Left hindlimb (tissue), 1 donor: ENCODE results near the gene CLK2.
A peak's percentile ranks its signal among the peaks of the same experiment; 100 is the strongest.
"Not testable (repeated sequence)": the region's sequence is repeated elsewhere in the genome, so short reads cannot be mapped to it uniquely, and the experiment has no call there.

ENCODE experiments used
- DNase-seq: peaks from one replicate; pipeline ENCODE4 v3.0.0-alpha.2; 2018

CLK2 gene

DNA sequence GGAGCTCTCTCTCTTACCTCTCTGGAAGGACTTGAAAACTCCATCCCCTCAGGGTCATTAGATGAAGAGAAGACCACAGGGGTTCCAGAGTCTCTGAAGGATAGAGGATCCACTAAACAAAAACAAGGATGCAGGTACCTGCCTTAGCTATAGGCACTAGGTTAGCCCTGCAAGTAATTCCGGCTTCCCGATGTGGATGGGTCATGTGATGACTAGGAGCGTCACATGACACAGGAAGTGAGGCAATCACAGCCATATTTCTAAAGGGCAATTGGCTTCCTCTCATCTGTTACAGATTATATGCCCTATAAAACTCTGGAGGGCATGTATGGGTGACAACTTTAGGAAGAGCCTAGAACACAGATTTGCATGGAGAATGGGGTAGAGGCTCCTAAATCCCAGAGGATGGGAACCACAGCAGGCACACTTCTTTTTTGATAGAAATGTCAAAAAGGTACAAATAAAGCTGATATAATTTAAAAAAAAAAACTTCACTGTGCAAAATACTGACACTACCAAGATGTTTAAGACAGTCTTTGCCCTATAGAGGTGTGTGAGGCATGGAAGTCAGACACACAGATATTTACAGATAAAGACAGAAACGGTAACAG is 32.1 kb downstream of the CLK2 start:
- DNase-seq: peak; percentile 71

DNA sequence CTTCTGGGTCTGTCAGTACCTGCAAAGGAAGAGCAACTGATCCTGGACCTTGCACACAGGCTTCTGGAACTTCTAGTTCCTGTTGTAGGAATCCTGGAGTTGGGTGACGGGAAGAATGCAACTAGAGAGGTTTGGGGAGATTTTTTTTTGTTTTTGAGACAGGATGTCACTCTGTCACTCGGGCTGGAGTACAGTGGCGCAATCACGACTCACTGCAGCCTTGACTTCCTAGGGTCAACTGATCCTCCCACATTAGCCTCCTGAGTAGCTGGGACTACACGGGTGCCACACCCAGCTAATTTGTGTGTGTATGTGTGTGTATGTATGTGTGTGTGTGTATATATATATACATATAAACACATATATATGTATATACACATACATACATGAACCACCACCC is 36.9 kb downstream of the CLK2 start:
- no peak for DNase-seq

GRCh38 chr1:155235375-155235774 is 37.9 kb downstream of the CLK2 start:
- not testable (repeated sequence) for DNase-seq

- not testable (repeated sequence) for DNase-seq
These were observed 39.8 kb downstream of the CLK2 start for GRCh38 chr1:155233502-155233901.

DNA sequence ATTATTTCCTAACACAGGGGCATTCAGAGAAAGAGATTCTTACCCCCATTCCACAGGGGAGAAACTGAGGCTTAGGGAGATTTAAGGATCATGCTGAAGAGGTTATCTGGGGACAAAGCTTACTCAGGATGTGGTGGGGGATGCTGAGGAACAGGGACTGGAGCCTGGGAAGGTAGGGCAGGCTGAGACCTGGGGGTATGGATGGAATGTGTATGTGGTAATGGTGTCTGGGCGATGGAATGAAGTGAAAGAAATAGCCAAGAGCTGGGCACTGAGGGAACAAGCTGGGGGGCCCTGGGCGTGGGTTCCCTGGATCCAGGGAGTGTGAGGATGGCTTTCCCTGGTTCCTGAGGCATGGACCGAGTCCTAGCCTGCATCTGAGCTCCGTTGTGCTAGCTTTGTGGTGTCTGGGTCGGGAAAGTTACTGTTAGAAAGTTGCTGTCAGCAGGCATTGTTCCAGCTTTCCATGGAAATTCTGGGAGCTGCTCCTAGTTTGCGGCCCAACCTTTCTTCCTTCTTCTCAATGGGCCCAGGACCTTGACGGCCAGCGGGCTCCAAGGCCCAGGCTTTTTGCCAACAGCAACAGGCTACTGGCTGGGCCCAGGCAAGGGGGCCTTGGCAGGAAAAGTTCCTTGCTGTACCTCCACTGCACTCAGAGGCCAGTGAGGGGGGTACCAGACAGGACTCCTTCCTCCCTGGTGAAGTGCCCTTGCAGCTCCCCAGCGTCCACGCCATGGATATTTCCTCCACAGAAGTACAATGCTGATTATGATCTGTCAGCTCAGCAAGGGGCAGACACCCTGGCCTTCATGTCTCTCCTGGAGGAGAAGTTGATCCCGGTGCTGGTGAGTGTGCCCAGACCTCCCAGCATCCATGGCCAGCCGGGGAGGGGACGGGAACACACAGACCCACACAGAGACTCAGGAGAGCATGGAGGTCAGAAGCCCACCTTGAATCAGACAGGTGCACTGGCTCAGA is 41.0 kb downstream of the CLK2 start:
- DNase-seq: peak; percentile 91

- not testable (repeated sequence) for DNase-seq
These were observed 42.0 kb downstream of the CLK2 start for GRCh38 chr1:155231302-155231701.

DNA sequence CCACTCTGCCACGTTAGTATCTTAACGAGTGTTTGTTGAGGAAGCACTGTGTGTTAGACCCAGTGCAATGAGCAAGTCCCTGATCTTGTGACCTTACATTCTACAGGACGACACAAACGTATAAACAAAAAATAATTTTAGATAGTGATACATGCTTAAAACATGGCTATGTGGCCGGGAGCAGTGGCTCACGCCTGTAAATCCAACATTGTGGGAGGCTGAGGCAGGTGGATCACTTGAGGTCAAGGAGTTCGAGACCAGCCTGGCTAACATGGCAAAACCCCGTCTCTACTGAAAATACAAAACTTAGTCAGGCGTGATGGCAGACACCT is 45.2 kb downstream of the CLK2 start:
- no peak for DNase-seq

- peak; percentile 99 for DNase-seq
These were observed 45.8 kb downstream of the CLK2 start for GRCh38 chr1:155227261-155228095.

DNA sequence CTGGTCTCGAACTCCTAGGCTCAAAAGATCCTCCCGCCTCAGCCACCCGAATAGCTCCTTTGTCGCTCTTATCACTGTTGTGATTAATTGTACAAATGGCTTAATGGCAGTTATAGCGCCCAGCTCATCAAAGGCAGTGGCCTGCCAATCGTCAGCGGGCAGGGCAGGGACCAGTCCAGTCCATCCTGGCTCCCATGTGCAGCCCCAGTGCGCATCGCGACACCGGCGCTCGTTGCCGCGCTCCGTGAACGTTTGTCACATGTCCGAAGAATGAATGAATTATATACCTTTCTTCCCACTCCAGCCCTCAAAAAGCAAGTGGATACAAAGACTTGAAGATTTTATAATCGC is 46.4 kb downstream of the CLK2 start:
- peak; percentile 72 for DNase-seq

DNA sequence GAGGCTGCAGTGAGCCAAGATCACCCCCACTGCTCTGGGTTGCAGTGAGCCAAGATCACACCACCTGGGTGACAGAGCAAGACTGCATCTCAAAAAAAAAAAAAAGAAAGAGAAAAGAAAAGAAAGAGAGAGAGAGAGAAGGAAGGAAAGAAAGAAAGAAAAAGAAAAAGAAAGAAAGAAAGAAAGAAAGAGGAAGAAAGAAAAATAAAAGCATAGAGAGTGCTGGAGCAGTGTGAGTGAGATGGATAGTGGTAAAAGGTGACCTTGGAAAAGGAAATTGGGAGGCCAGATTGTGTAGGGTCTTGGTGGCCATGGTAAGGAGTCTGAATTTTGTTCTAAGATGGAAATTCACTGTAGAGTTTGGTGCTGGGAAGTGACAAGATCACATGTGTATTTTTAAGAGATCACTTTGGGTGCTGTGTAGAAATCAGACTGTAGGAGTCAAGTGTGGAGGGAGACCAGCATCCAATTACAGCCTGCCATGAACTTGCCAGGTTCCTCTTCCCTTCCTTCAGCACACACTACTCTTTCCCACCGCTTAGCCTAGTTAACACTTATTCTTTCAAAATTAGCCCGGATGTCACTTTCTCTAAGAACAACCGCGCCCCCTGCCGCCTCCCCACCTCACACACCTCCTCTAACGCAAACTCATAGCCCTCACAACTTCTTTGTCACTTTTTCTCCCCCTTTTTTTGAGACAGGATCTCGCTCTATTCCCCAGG is 47.0 kb downstream of the CLK2 start:
- peak; percentile 85 for DNase-seq

DNA sequence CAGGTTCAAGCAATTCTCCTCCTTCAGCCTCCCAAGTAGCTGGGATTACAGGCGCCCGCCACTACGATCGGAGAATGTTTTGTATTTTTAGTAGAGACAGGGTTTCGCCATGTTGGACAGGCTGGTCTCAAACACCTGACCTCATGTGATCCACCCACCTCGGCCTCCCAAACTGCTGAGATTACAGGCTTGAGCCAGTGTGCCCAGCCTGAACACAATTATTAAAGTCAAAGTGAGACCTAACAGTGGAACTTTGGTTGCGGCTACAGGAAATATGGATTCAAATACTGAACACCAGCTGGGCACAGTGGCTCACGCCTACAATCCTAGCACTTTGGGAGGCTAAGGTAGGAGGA is 47.9 kb downstream of the CLK2 start:
- DNase-seq: not testable (repeated sequence)

DNA sequence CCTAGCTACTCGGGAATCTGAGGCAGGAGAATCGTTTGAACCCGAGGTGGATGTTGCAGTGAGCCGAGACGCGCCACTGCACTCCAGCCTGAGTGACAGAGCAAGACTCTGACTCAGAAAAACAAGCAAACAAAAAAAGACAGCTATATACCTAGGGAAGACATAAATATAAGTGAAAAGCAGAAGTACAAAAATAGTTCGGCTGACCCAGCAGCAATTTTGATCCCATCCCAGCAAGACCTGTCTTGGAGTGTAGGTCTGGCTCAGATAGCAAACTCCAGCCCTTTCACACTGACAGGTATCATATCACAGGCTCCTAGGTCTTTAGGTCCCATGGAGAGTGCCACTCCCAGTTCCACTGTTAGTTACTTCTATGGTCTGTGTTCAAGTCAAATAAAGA is 50.3 kb downstream of the CLK2 start:
- DNase-seq: no peak

GRCh38 chr1:155220211-155220965 is 52.9 kb downstream of the CLK2 start:
- not testable (repeated sequence) for DNase-seq

DNA sequence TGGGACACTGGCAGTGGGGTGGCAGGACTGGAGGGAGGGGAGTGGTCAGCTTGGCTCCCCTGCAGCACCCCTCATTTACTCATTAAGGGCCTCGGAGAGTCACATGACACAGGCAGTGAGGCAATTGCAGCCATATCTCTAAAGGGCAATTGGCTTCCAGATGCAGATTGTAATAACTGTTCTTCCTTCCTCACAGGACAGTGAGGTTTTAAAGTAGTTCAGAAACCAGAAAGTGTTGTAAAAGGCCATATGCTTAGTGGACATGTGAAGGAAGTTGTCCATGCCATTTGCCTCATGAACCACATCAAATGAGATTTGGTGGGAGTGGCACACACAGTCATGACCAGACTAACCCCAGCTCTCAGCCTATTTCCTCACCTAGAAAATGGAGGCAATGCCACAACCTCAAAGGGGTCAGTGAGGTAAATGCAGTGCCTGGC is 53.7 kb downstream of the CLK2 start:
- no peak for DNase-seq

- no peak for DNase-seq
These were observed 54.3 kb downstream of the CLK2 start for GRCh38 chr1:155218854-155219591.

GRCh38 chr1:155214702-155215101 is 58.6 kb downstream of the CLK2 start:
- not testable (repeated sequence) for DNase-seq
